Muscle layer of duodenum (tissue), 2 donors: ENCODE measurements around the gene CD96.
"Not testable (repeated sequence)": the region's sequence is repeated elsewhere in the genome, so short reads cannot be mapped to it uniquely, and the experiment has no call there.

Source experiments
- H3K27ac ChIP-seq: one replicate; pipeline ENCODE4 v1.7.0; 2013; ENCODE audit warnings: mild to moderate bottlenecking, low read length
- H3K27me3 ChIP-seq: one replicate; pipeline ENCODE4 v1.7.0; 2013; ENCODE audit warnings: low read depth, mild to moderate bottlenecking, control low read depth, low read length
- H3K36me3 ChIP-seq, 2 donors: one replicate each; pipeline ENCODE4 v1.7.0; 2013; ENCODE audit warnings: low read length in 2 of 2, control low read depth in 1 of 2, mild to moderate bottlenecking in 1 of 2; ENCODE audit not compliant: insufficient read depth in 2 of 2, control insufficient read depth in 1 of 2
- H3K4me1 ChIP-seq, 2 donors: one replicate each; pipeline ENCODE4 v1.7.0; 2013; ENCODE audit warnings: low read length in 2 of 2, mild to moderate bottlenecking in 2 of 2, control low read depth in 1 of 2, moderate library complexity in 1 of 2; ENCODE audit not compliant: insufficient read depth in 2 of 2, control insufficient read depth in 1 of 2
- H3K4me3 ChIP-seq, 2 donors: one replicate each; pipeline ENCODE4 v1.7.0; 2013; ENCODE audit warnings: low read length in 2 of 2, low read depth in 1 of 2, mild to moderate bottlenecking in 1 of 2
- H3K9me3 ChIP-seq, 2 donors: one replicate each; pipeline ENCODE4 v1.7.0; 2013; ENCODE audit warnings: low read length in 2 of 2, control low read depth in 1 of 2, mild to moderate bottlenecking in 1 of 2; ENCODE audit not compliant: control insufficient read depth in 1 of 2
- donor health status: healthy.

Gene CD96

GRCh38 chr3:111630638-111631037 is 88.6 kb downstream of the CD96 start:
- H3K9me3 ChIP-seq: peaks cover 0 to 14% of the 10 kb centered on the region in 2 donors
- H3K4me1 ChIP-seq, H3K27me3 ChIP-seq, H3K4me3 ChIP-seq, H3K36me3 ChIP-seq, H3K27ac ChIP-seq: not testable (repeated sequence)

GRCh38 chr3:111635403-111635802 is 93.4 kb downstream of the CD96 start:
- no peaks in the 10 kb centered on the region for H3K4me1 ChIP-seq
- H3K27me3 ChIP-seq: no peaks in the 10 kb centered on the region
- no peak overlapping the region for H3K4me3 ChIP-seq
- H3K9me3 ChIP-seq: no peaks in the 10 kb centered on the region
- no peak overlapping the region for H3K27ac ChIP-seq
- H3K36me3 ChIP-seq: no peaks in the 10 kb centered on the region

DNA sequence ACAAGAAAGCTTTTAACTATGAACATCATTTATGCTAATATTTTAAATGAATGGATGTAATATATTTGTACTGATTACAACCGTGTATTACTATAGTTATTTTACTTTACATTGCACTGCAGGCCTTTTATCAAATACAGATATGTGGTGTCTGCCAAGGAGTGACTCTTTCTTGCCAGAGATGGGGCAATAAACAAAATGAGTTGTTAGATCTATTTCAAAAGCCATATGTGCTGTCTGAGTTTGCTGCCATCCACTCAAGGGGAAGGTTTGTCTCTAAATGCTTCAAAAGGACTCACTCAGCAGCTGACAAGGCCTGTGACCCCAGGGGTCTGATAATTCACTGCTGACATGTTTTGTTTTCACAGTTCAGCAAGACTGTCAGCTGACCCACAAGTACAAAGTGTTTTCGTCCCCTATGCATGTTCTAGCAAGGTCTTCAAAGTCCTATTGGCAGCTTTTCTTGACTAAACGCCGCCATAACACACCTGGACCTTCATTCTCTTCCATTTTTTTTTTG is 94.4 kb downstream of the CD96 start:
- no peak overlapping the region for H3K27ac ChIP-seq
- no peaks in the 10 kb centered on the region for H3K36me3 ChIP-seq
- no peak overlapping the region for H3K4me3 ChIP-seq
- H3K27me3 ChIP-seq: no peaks in the 10 kb centered on the region
- no peaks in the 10 kb centered on the region for H3K4me1 ChIP-seq
- H3K9me3 ChIP-seq: no peaks in the 10 kb centered on the region

- no peaks in the 10 kb centered on the region for H3K4me1 ChIP-seq
- H3K27me3 ChIP-seq: no peaks in the 10 kb centered on the region
These were observed 97.3 kb downstream of the CD96 start for GRCh38 chr3:111639316-111639715.

GRCh38 chr3:111648991-111649579 is 107.1 kb downstream of the CD96 start:
- no peaks in the 10 kb centered on the region for H3K4me1 ChIP-seq
- H3K27me3 ChIP-seq: no peaks in the 10 kb centered on the region
- H3K4me3 ChIP-seq: no peak overlapping the region
- H3K9me3 ChIP-seq: peaks cover 0 to under 1% of the 10 kb centered on the region in 2 donors
- H3K27ac ChIP-seq: no peak overlapping the region
- no peaks in the 10 kb centered on the region for H3K36me3 ChIP-seq

More at GRCh38 chr3:111639316-111639715, 97.3 kb downstream of the CD96 start:
- Histone ChIP-seq H3K4me3 (no peak overlapping the region), H3K36me3 (no peaks in the 10 kb centered on the region), H3K9me3 (peaks cover 0 to 4% of the 10 kb centered on the region in 2 donors), H3K27ac (no peak overlapping the region)

- Histone ChIP-seq H3K9me3 (no peaks in the 10 kb centered on the region), H3K36me3 (no peaks in the 10 kb centered on the region), H3K4me1 (no peaks in the 10 kb centered on the region), H3K27ac (no peak overlapping the region), H3K27me3 (no peaks in the 10 kb centered on the region), H3K4me3 (no peak overlapping the region)
These were observed 108.6 kb downstream of the CD96 start for GRCh38 chr3:111650378-111651275.

GRCh38 chr3:111652492-111653180 is 110.6 kb downstream of the CD96 start:
- Histone ChIP-seq H3K9me3 (no peaks in the 10 kb centered on the region), H3K27ac (no peak overlapping the region), H3K36me3 (no peaks in the 10 kb centered on the region), H3K27me3 (no peaks in the 10 kb centered on the region), H3K4me3 (no peak overlapping the region), H3K4me1 (no peaks in the 10 kb centered on the region)

GRCh38 chr3:111653766-111654165 is 111.8 kb downstream of the CD96 start:
- H3K4me1 ChIP-seq: no peaks in the 10 kb centered on the region

DNA sequence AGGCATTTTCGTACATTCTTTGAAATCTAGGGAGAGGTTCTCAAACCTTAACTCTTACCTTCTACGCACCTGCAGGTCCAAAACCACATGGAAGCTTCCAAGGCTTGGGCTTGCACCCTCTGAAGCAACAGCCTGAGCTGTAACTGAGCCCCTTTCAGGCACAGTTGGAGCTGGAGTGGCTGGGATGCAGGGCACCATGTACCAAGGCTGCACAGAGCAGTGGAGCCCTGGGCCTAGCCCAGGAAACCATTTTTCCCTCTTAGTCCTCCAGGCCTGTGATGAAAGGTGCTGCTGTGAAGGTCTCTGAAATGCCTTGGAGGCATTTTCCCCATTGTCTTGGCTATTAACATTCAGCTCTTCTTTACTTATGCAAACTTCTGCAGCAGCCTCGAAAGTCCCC is 120.0 kb downstream of the CD96 start:
- Histone ChIP-seq H3K4me3 (no peak overlapping the region), H3K36me3 (no peaks in the 10 kb centered on the region), H3K4me1 (no peaks in the 10 kb centered on the region), H3K9me3 (no peaks in the 10 kb centered on the region), H3K27me3 (no peaks in the 10 kb centered on the region), H3K27ac (no peak overlapping the region)

More at GRCh38 chr3:111653766-111654165, 111.8 kb downstream of the CD96 start:
- Histone ChIP-seq H3K27ac (no peak overlapping the region), H3K4me3 (no peak overlapping the region), H3K9me3 (no peaks in the 10 kb centered on the region), H3K36me3 (no peaks in the 10 kb centered on the region), H3K27me3 (no peaks in the 10 kb centered on the region)

DNA sequence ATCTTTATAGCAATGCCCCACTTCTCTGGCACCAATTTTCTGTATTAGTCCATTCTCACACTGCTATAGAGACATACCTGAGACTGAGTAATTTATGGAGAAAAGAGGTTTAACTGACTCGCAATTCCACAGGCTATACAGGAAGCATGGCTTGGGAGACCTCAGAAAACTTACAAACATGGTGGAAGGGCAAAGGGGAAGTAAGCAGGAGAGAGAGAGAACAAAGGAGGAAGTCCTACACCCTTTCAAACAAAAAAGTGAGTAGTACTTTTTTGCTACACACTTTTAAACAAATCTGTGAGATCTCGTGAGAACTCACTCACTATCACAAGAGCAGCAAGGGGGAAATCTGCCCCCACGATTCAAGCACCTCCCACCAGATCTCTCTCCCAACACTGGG is 120.9 kb downstream of the CD96 start:
- no peak overlapping the region for H3K4me3 ChIP-seq
- no peaks in the 10 kb centered on the region for H3K27me3 ChIP-seq
- H3K9me3 ChIP-seq: no peaks in the 10 kb centered on the region
- H3K27ac ChIP-seq: no peak overlapping the region
- H3K4me1 ChIP-seq: no peaks in the 10 kb centered on the region
- H3K36me3 ChIP-seq: no peaks in the 10 kb centered on the region

- H3K4me3 ChIP-seq: no peak overlapping the region
- H3K9me3 ChIP-seq: no peaks in the 10 kb centered on the region
- peaks cover 0 to 3% of the 10 kb centered on the region in 2 donors for H3K4me1 ChIP-seq
- no peak overlapping the region for H3K27ac ChIP-seq
- H3K36me3 ChIP-seq: no peaks in the 10 kb centered on the region
- H3K27me3 ChIP-seq: no peaks in the 10 kb centered on the region
These were observed 124.2 kb downstream of the CD96 start for GRCh38 chr3:111666041-111666735.
